NOMO-1 treated with dmso at 0.1 percent for 144 hours (cell line): ENCODE measurements around the gene CSPG4.
"Not testable (repeated sequence)": the region's sequence is repeated elsewhere in the genome, so short reads cannot be mapped to it uniquely, and the experiment has no call there.

ENCODE experiments used
- DNase-seq: peaks from one replicate; lab custom pipeline; 2025; ENCODE audit not compliant: unreplicated experiment; lab: John Stamatoyannopoulos, UW

CSPG4 gene

GRCh38 chr15:75693028-75693427 lies 19.6 kb downstream of the CSPG4 start:
- not testable (repeated sequence) for DNase-seq

- not testable (repeated sequence) for DNase-seq
Observed at GRCh38 chr15:75692311-75692710, 20.3 kb downstream of the CSPG4 start.

GRCh38 chr15:75689429-75689828 lies 23.2 kb downstream of the CSPG4 start:
- not testable (repeated sequence) for DNase-seq

GRCh38 chr15:75688831-75689230 lies 23.8 kb downstream of the CSPG4 start:
- no peak for DNase-seq

GRCh38 chr15:75688278-75688557 lies 24.4 kb downstream of the CSPG4 start:
- no peak for DNase-seq

- DNase-seq: no peak
Observed at GRCh38 chr15:75687486-75688277, 25.0 kb downstream of the CSPG4 start.

- not testable (repeated sequence) for DNase-seq
Observed at GRCh38 chr15:75686212-75686642, 26.4 kb downstream of the CSPG4 start.

GRCh38 chr15:75685195-75685594 lies 27.5 kb downstream of the CSPG4 start:
- DNase-seq: no peak

GRCh38 chr15:75684648-75685047 lies 28.0 kb downstream of the CSPG4 start:
- no peak for DNase-seq

- DNase-seq: not testable (repeated sequence)
Observed at GRCh38 chr15:75683646-75684312, 28.9 kb downstream of the CSPG4 start.

GRCh38 chr15:75682181-75683135 lies 30.2 kb downstream of the CSPG4 start:
- DNase-seq: no peak

GRCh38 chr15:75680007-75680789 lies 32.5 kb downstream of the CSPG4 start:
- no peak for DNase-seq

GRCh38 chr15:75678324-75678690 lies 34.3 kb downstream of the CSPG4 start:
- not testable (repeated sequence) for DNase-seq

- no peak for DNase-seq
Observed at GRCh38 chr15:75677465-75678323, 35.0 kb downstream of the CSPG4 start.

- DNase-seq: no peak
Observed at GRCh38 chr15:75676688-75677464, 35.8 kb downstream of the CSPG4 start.

GRCh38 chr15:75675579-75676404 lies 36.9 kb downstream of the CSPG4 start:
- DNase-seq: no peak

- DNase-seq: no peak
Observed at GRCh38 chr15:75674366-75674765, 38.3 kb downstream of the CSPG4 start.
